ENCODE data around the gene SBF2.

DNA sequence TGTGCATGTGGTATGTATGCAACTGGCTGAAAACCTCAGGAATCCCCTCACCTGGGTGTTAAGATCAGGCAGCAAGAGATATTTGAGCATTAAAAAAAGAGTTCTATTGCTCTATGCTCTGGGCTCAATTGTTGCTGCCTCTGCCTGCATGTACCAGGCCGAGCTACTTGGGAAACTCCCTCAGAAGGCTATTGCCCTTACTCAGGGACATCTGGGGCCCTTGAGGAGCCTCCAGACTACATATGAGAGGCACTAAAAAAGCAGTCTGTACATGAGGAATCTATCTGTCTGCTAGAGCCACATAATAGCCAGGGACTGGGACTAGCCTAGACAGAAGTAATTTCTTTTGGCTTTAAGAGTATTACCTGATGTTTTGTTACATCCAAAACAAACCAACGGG is 510.0 kb downstream of the SBF2 start:
- no peak for TF ChIP-seq RCOR2 (CRISPR knock-in tag; IDR thresholded peaks at IDR 0.05)
- no peak for TF ChIP-seq RELA (CRISPR knock-in tag; IDR thresholded peaks at IDR 0.05)
- no peak for TF ChIP-seq ZNF549 (CRISPR knock-in tag; IDR thresholded peaks at IDR 0.05)
- TF ChIP-seq MAZ (IDR thresholded peaks at IDR 0.05; ENCODE audit: borderline replicate concordance, low read depth, low read length) = no peak
- no peak for TF ChIP-seq MAZ (CRISPR knock-in tag; IDR thresholded peaks at IDR 0.05; ENCODE audit: low read depth)
- no peak for TF ChIP-seq POLR2A (IDR thresholded peaks at IDR 0.05; ENCODE audit: insufficient read depth in 1 of 2, low read depth in 2 of 2, low read length in 2 of 2)
- TF ChIP-seq KDM4B (CRISPR knock-in tag; IDR thresholded peaks at IDR 0.05) = no peak
- no peak for TF ChIP-seq KAT8 (CRISPR knock-in tag; IDR thresholded peaks at IDR 0.05)
- no peak for TF ChIP-seq HMG20B (CRISPR knock-in tag; conservative IDR thresholded peaks at IDR 0.05)
- TF ChIP-seq, protein P1, sequence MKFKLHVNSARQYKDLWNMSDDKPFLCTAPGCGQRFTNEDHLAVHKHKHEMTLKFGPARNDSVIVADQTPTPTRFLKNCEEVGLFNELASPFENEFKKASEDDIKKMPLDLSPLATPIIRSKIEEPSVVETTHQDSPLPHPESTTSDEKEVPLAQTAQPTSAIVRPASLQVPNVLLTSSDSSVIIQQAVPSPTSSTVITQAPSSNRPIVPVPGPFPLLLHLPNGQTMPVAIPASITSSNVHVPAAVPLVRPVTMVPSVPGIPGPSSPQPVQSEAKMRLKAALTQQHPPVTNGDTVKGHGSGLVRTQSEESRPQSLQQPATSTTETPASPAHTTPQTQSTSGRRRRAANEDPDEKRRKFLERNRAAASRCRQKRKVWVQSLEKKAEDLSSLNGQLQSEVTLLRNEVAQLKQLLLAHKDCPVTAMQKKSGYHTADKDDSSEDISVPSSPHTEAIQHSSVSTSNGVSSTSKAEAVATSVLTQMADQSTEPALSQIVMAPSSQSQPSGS (CRISPR knock-in tag; IDR thresholded peaks at IDR 0.05) = no peak
